HG03521 (cell line): Measurements from ENCODE around the gene CPNE4.
"Not testable (repeated sequence)": the region's sequence is repeated elsewhere in the genome, so short reads cannot be mapped to it uniquely, and the experiment has no call there.

Experiments
- ATAC-seq: cut with Tn5 transposase; IDR thresholded peaks from one replicate; pipeline ENCODE4 v1.9.1; 2021; ENCODE audit warnings: mild to moderate bottlenecking, moderate library complexity; ENCODE audit not compliant: unreplicated experiment

The CPNE4 gene

GRCh38 chr3:131962982-131963381 is 71.8 kb downstream of the CPNE4 start:
- ATAC-seq = no peak

GRCh38 chr3:131960324-131960723 is 74.5 kb downstream of the CPNE4 start:
- no peak for ATAC-seq

- ATAC-seq = no peak
Measured at GRCh38 chr3:131957980-131958379, 76.8 kb downstream of the CPNE4 start.

GRCh38 chr3:131957511-131957910 is 77.3 kb downstream of the CPNE4 start:
- no peak for ATAC-seq

DNA sequence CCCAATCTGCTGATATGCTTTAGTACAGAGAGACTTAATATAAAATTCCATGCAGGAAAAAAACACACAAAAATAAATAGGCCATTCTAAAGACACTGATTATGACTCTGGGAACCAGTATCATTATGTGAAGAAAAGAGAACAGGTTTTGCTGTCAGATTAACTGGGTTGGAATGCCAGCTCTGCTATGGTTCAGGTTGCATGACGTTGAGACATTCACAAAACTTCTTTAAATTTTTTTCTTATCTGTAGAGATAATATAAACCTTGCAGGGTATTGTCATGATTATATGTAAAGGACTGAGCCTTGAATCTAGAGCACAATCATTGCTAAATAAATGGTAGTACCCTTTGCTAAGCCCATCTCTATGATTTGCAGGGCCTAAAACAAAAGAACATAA is 86.0 kb downstream of the CPNE4 start:
- ATAC-seq = no peak

DNA sequence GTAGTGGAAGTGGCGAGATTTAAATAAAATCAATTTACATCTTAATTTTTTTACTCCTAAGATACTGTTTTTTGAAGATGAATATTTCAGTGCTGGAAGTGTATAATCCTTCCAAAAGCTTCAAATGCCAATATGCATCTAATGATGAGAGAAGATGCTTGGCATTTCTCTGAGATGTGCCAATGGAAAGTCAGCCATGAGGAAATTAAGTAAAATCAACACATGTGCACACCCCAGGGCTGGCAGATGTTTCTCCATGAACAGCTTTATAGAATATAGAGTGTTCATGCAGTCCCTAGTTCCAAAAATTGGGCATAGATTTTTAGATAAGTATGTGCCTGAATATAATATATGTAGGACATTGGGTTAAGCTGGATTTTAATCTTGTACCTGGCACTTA is 90.1 kb downstream of the CPNE4 start:
- ATAC-seq = no peak

DNA sequence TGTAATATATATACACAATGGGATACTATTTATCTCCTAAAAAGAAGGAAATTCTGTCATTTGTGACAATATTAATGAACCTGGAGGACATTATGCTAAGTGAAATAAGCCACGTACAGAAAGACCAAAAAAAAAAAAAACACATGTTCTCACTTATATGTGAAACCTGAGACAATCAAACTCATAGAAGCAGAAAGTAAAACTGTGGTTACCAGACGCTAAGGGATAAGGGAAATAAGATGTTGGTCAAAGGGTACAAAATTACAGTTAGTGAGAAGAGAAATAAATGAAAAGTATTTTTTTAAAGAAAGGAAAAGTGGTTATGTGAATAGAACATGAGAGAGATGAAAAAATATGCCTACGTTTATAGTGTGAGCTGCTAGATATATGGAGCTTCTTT is 101.1 kb downstream of the CPNE4 start:
- no peak for ATAC-seq

GRCh38 chr3:131928593-131928992 is 106.2 kb downstream of the CPNE4 start:
- no peak for ATAC-seq

- no peak for ATAC-seq
Measured at GRCh38 chr3:131925571-131925970, 109.2 kb downstream of the CPNE4 start.

DNA sequence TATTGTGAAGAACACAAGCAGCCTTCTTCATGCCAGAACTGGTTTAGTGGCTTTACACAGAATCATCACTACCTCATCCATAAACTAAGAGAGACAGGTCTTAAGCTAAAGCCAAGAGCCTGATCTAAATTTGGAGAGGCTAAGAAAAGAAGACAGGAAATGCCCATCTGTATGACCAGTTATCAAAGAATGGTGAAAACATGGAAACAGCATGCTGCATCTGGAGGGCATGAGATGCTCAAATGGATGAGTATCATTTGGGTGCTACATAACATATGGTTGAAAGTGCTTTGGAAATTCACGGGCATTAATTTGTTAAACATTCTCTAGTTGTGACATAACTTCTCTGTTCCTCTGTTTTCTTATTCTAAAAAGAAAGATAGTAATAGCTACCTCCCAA is 112.5 kb downstream of the CPNE4 start:
- ATAC-seq = no peak

DNA sequence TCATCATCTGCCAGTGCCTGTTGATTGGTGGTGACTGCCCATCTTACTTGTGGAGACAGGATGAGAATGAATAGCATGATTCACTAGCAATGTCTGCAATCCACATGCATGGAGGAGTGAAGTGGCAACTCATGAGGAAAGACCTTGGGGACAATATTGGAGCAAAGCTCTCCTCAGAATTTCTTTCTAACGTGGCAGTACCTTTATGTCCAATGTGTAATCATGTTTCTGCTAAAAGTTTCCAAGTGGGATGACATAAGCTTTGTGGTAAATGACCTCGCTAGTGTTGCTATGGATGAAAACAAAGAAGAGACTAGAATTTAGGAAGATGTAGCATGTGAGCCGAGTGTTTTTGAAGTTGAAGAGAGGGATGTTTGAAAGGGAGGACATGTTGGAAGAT is 117.8 kb downstream of the CPNE4 start:
- no peak for ATAC-seq

- no peak for ATAC-seq
Measured at GRCh38 chr3:131914090-131914691, 120.6 kb downstream of the CPNE4 start.

GRCh38 chr3:131912255-131912654 is 122.6 kb downstream of the CPNE4 start:
- no peak for ATAC-seq

GRCh38 chr3:131907796-131908195 is 127.0 kb downstream of the CPNE4 start:
- no peak for ATAC-seq

GRCh38 chr3:131903988-131904415 is 130.8 kb downstream of the CPNE4 start:
- ATAC-seq = no peak

GRCh38 chr3:131901686-131902085 is 133.1 kb downstream of the CPNE4 start:
- no peak for ATAC-seq

- ATAC-seq = no peak
Measured at GRCh38 chr3:131900891-131901290, 133.9 kb downstream of the CPNE4 start.

DNA sequence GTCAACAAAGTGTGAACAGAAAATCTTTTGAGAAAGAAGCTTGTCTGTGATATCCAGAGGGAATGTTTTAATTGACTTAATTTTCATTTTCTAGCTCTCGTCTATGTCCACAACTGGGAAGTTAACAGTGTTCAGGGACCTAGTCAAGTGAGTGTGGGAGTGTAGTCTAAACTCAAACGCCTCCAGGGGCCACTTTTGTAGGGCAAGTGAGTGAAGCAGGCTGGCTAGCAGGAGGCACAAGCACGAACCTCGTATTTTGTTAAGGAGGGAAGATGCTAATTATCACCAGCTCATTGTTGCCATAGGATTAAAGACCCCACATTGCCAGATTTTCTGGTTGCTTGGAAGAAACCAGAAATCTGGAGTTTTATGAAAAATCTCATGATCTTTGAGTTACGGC is 135.8 kb downstream of the CPNE4 start:
- no peak for ATAC-seq

DNA sequence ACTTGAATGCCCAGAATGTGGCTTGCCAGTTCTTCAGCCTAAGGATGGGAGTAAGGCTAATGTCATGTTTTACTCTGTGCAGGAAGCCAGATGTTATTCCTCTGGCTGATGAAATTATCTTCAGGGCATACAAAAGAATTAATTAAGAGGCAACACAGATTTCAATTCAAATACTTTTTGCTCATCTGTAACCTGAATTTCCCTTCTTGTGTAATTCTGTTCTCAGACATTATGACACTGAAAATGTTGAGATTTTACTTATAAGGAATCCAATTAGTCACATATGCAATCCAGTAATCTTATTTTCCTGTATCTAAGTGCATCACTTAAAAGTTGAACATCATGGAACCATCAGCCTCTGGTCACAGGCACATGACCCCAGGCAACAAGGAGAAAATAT is 136.5 kb downstream of the CPNE4 start:
- no peak for ATAC-seq

- ATAC-seq = no peak
Measured at GRCh38 chr3:131896285-131896684, 138.5 kb downstream of the CPNE4 start.

GRCh38 chr3:131895766-131896165 is 139.0 kb downstream of the CPNE4 start:
- no peak for ATAC-seq

- no peak for ATAC-seq
Measured at GRCh38 chr3:131892331-131892730, 142.5 kb downstream of the CPNE4 start.

DNA sequence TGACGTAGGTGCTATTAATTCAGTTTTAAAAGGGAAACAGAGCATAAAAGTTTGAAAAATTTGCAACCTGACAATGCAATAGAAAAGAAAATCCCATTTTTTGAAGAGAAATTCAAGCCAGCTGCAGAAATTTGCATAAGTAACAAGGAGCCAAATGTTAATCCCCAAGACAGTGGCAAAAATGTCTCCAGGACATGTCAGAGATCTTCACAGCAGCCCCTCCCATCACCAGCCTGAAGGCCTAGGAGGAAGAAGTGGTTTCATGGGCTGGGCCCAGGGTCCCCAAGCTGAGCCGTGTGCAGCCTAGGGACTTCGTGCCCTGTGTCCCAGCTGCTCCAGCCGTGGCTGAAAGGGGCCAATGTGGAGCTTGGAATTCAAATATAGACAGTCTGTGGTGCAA is 148.9 kb downstream of the CPNE4 start:
- ATAC-seq = not testable (repeated sequence)
